ENCODE data around the gene ZMYM4.
"Not testable (repeated sequence)": the region's sequence is repeated elsewhere in the genome, so short reads cannot be mapped to it uniquely, and the experiment has no call there.

Gene ZMYM4

GRCh38 chr1:35268282-35269200, at the start of gene ZMYM4:
ZMYM4 (plus strand) TSS chr1:35268709; CDS start chr1:35269047, 338 bp downstream.
- peak; percentile 93 for DNase-seq

- peak; percentile 22 for DNase-seq
Observed at GRCh38 chr1:35220976-35221375, 47.5 kb upstream of the ZMYM4 start.

GRCh38 chr1:35222322-35223083, 46.0 kb upstream of the ZMYM4 start:
- DNase-seq, result no peak

DNA sequence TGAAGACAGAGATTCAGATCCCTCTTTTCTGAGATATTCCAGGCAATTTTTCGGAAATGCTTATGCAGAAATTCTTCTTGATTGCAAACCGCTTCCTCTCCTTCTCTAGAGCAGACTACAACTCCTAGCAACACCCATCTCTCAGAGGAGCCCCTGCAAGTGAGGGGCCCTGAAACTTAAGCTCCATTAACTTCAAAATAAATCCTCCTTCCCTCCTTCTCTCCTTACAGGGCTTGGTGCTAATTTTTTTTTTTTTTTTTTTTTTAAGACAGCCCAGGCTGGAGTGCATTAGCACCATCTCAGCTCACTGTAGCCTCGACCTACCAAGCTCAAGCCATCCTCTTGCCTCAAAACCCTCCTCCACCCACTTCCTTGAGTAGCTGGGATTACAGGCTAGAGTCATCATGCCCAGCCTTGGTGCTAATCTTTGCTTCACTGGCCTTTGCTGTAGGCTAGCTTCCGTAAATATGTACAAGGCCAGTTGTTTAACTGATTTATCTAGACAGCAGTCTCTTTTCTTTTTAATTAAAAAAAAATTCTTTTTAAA, 45.4 kb upstream of the ZMYM4 start:
- no peak for DNase-seq

DNA sequence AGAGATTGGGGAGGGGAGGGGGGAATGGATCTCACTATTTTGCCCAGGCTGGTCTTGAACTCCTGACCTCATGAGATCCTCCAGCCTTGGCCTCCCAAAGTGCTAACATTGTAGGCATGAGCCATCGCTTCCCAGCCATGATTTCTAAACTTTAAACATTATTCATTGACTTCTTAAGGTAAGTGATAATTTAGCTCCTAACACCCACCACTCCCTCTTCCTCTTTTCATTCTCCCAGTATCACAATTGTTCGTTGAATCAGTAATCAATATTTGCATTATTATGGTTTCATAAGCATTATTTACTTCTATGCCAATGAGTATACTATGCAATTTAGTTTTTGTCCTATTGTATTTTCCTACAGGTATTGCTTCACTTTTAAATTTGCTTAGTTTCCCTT, 42.0 kb upstream of the ZMYM4 start:
- no peak for DNase-seq

- no peak for DNase-seq
Observed at GRCh38 chr1:35229587-35230360, 38.7 kb upstream of the ZMYM4 start.

DNA sequence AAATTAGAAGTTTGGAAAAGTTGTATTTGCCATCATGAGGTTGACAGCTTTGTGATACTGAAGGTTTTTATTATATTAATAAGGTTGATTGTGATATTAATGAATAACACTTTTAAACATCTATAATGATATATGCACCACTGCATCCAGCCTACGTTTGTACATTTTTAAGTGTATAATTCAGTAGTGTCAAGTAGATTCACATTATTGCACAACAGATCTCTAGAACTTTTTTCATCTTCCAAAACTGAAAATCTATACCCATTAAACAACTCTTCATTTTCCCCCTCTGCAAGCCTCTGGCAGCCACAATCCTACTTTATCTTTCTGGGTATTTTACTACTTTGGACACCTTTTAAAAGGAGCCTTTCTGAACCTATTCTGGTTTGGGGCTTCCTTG, 37.2 kb upstream of the ZMYM4 start:
- DNase-seq, result no peak

DNA sequence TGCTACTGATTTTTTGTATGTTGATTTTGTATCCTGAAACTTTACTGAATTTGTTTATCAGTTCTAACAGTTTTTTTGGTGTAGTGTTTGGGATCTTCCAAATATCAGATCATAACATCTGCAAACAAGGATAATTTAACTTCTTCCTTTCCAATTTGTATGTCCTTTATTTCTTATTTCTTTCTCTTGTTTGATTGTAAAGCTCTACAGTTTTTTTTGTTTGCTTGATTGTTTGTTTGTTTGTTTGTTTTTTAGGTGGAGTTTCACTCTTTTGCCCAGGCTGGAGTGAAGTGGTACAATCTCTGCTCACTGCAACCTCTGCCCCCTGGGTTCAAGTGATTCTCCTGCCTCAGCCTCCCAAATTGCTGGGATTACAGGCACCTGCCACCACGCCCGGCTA, 31.7 kb upstream of the ZMYM4 start:
- not testable (repeated sequence) for DNase-seq

GRCh38 chr1:35243691-35244090, 24.8 kb upstream of the ZMYM4 start:
- no peak for DNase-seq

GRCh38 chr1:35247256-35247655, 21.3 kb upstream of the ZMYM4 start:
- DNase-seq, result no peak

DNA sequence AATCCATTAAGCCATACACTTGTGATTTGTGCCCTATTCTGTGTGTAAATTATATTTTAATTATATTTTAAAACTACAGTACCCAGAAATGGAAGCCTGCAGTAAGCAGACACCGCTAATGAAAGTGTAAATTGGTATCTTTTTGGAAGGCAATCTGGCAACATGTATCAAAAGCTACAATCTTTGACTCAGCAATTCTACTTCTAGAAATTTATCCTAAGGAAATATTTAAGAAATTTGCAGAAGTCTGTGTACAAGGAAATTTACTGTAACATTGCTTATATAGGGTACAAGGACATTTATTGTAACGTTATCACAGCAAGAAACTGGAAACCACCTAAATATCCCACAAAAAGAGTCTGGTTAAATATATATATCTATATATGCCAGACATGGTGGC, 14.6 kb upstream of the ZMYM4 start:
- no peak for DNase-seq

GRCh38 chr1:35255276-35255675, 13.2 kb upstream of the ZMYM4 start:
- no peak for DNase-seq

- DNase-seq, result no peak
Observed at GRCh38 chr1:35259561-35259960, 8.9 kb upstream of the ZMYM4 start.

- DNase-seq, result no peak
Observed at GRCh38 chr1:35261412-35262120, 6.9 kb upstream of the ZMYM4 start.

GRCh38 chr1:35264035-35264434, 4.5 kb upstream of the ZMYM4 start:
- DNase-seq, result no peak

GRCh38 chr1:35264871-35265270, 3.6 kb upstream of the ZMYM4 start:
- no peak for DNase-seq

DNA sequence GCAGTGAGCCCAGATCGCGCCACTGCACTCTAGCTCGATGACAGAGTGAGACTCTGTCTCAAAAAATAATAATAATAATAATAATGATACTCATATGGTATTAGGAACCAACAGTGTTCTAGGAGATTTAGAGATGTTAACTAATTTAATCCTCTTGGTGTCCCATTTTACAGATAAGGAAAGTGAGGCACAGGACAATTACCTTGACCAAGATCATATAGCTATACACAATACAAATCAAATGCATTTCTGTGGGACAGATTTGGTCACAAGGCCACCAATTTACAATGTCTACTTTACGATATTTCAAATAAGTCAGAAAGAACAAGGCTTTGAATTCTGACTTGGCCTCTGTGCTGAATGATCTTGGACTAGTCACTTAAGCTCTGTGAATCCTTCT, 2.2 kb upstream of the ZMYM4 start:
- DNase-seq, result no peak

DNA sequence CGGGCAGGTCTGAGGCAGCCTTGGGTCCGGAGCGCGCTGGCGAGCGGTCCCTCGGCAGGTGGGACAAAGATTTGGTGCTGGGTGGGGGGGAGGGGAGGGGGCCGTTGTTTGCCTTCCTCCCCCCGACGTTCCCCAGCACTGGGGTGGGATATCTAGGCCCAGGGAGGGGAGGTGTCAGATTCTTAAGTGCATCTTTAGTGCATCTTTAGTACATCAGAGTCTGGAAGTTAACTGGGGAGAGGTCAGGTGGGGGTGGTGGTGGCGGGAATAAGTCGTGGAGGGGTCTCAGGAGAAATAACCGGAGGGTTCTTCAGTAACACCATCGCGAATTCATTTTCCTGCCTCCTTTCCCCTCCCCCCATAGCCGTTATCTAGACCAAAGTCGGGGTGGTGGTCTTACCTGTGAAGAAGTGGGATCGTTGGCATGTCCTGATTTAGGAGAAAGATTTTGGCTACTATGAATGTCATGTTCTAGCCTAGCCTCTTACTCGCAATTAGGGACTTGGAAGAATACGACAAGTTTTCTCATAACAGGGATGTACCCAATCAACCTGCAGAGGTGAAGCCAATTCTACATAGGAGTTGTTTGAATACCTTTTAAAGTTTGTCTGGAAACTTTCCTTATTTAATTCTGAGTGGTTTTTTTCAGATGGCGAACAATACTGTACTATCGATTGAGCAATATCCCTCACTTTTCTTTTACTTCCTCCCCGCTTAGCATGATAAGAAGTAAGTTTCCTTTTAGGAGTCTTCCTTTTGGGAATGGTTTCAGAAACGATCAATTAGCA, 886 bp downstream of the ZMYM4 start:
- no peak for DNase-seq

DNA sequence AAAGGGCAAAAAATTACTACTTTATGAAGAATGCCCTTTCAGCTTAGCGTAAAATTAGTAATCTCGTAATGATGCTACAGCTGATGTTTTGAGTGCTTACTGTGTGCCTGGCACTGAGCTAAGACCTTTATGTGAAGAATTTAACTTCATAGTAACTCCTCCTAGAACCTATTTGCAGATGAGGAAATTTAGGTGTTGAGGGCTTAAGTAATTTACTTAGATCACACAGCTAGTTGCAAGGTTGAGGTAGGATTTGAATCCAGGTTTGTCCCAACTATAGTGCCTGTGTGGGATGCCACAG, 1.4 kb downstream of the ZMYM4 start:
- no peak for DNase-seq

DNA sequence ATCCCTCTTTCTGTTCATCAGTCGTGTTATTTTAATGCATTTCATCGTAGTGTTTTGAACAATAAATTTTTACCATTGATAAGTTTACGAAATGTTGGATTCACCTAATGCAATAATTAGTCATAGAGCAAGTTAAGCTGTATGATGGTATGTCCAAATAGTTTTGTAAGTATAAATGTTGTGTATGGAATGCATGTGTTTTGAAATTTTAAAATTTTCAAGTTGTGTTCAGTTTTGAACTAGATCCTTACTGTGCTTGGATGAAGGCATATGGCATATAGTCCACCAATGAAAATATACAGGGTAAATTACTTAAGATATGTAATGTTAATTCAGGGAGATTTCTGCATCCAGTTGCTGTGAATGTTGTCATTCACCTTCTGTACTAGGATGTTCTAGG, 2.3 kb downstream of the ZMYM4 start:
- no peak for DNase-seq

DNA sequence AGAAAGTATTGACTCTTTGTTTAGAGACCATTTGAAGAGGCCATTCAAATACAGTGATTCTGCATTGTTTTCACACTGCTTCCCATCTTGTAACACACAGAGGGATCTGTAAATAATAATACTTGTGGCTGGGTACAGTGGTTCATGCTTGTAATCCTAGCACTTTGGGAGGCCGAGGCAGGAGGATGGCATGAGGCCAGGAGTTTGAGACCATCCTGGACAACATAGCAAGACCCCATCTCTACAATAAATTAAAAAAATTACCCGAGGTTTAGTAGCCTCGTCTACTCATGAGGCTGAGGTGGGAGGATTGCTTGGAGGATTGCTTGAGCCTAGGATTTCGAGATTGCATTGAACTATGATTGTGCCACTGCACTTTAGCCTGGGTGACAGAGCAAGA, 5.7 kb downstream of the ZMYM4 start:
- no peak for DNase-seq

All from NCI-H2227 treated with DMSO at 0.1 percent for 48 hours (cell line).